Stimulated activated CD4-positive, alpha-beta T cell treated with anti-CD3 and anti-CD28 coated beads, Interleukin-1b, Interleukin-23, amount 100 ng/mL, for 24 hours (primary cell): Measurements from ENCODE around the gene EVPLL.
"Not testable (repeated sequence)": the region's sequence is repeated elsewhere in the genome, so short reads cannot be mapped to it uniquely, and the experiment has no call there.

Experiments used
- DNase-seq, 4 experiments: peaks; one replicate each; pipeline ENCODE4 v3.0.0-alpha.2; 2020; ENCODE audit warnings: low read depth in 4 of 4, low spot score in 1 of 4

Gene EVPLL

GRCh38 chr17:18377437-18378204, at the start of gene EVPLL:
Gene EVPLL, plus strand, starts transcription at chr17:18377778. Its CDS starts 3,160 bp downstream, at chr17:18380938.
- no peak for DNase-seq

- DNase-seq, result no peak
Observed at GRCh38 chr17:18328643-18329204, 48.9 kb upstream of the EVPLL start.

GRCh38 chr17:18331879-18332278, 45.7 kb upstream of the EVPLL start:
- no peak for DNase-seq

GRCh38 chr17:18332909-18333489, 44.6 kb upstream of the EVPLL start:
- DNase-seq, result no peak

- DNase-seq, result not testable (repeated sequence)
Observed at GRCh38 chr17:18338158-18338557, 39.4 kb upstream of the EVPLL start.

GRCh38 chr17:18339933-18340332, 37.6 kb upstream of the EVPLL start:
- no peak for DNase-seq

- no peak for DNase-seq
Observed at GRCh38 chr17:18344021-18344420, 33.6 kb upstream of the EVPLL start.

GRCh38 chr17:18353541-18353940, 24.0 kb upstream of the EVPLL start:
- no peak for DNase-seq

- no peak for DNase-seq
Observed at GRCh38 chr17:18356624-18357023, 21.0 kb upstream of the EVPLL start.

GRCh38 chr17:18360518-18360917, 17.1 kb upstream of the EVPLL start:
- no peak for DNase-seq

- no peak for DNase-seq
Observed at GRCh38 chr17:18361837-18362697, 15.5 kb upstream of the EVPLL start.

GRCh38 chr17:18362698-18363100, 14.9 kb upstream of the EVPLL start:
- no peak for DNase-seq

GRCh38 chr17:18363101-18364049, 14.2 kb upstream of the EVPLL start, which contains the start of gene SHMT1:
Gene SHMT1, minus strand, starts transcription at chr17:18363550. Its CDS starts 7,569 bp downstream, at chr17:18355981.
- DNase-seq, result peak; percentile 67 to 92 (median 84)

- DNase-seq, result no peak
Observed at GRCh38 chr17:18364166-18364565, 13.4 kb upstream of the EVPLL start.

GRCh38 chr17:18368946-18369345, 8.6 kb upstream of the EVPLL start:
- DNase-seq, result no peak

- DNase-seq, result no peak
Observed at GRCh38 chr17:18370761-18371160, 6.8 kb upstream of the EVPLL start.

GRCh38 chr17:18371455-18371854, 6.1 kb upstream of the EVPLL start:
- DNase-seq, result no peak

- not testable (repeated sequence) for DNase-seq
Observed at GRCh38 chr17:18373181-18373580, 4.4 kb upstream of the EVPLL start.

- no peak for DNase-seq
Observed at GRCh38 chr17:18374216-18374615, 3.4 kb upstream of the EVPLL start.

- no peak for DNase-seq
Observed at GRCh38 chr17:18378205-18378505, 577 bp downstream of the EVPLL start.
